Nucleus accumbens (tissue), 56 donors: ENCODE data around the gene BSG.
"Not testable (repeated sequence)": the region's sequence is repeated elsewhere in the genome, so short reads cannot be mapped to it uniquely, and the experiment has no call there.

Experiments
- DNase-seq, 56 donors: peaks; one replicate each; lab custom pipeline; 2025; lab: John Stamatoyannopoulos, UW

The BSG gene

GRCh38 chr19:601790-602189, 29.4 kb downstream of the BSG start:
- DNase-seq = no peak

- DNase-seq = no peak
Measured at GRCh38 chr19:602391-603301, 30.2 kb downstream of the BSG start.

- not testable (repeated sequence) for DNase-seq
Measured at GRCh38 chr19:603302-603639, 30.9 kb downstream of the BSG start.

- DNase-seq = not testable (repeated sequence)
Measured at GRCh38 chr19:603779-604178, 31.4 kb downstream of the BSG start.

GRCh38 chr19:604355-604754, 32.0 kb downstream of the BSG start:
- DNase-seq = peak in 4 of 56 donors; percentile 21 to 26 (median 24)

GRCh38 chr19:605061-605971, 32.9 kb downstream of the BSG start:
- DNase-seq = not testable (repeated sequence)

- peak in 25 of 56 donors; percentile 3 to 73 (median 34) for DNase-seq
Measured at GRCh38 chr19:607301-608154, 35.1 kb downstream of the BSG start.

- DNase-seq = no peak
Measured at GRCh38 chr19:608155-609003, 36.0 kb downstream of the BSG start.

- DNase-seq = peak in 54 of 56 donors; percentile 5 to 93 (median 77)
Measured at GRCh38 chr19:609004-609346, 36.6 kb downstream of the BSG start.

GRCh38 chr19:610071-610800, 37.8 kb downstream of the BSG start:
- DNase-seq = peak in 1 of 56 donors; percentile 35

GRCh38 chr19:610801-611480, 38.5 kb downstream of the BSG start:
- peak in 2 of 56 donors; percentile 8 to 20 for DNase-seq

GRCh38 chr19:611481-611868, 39.1 kb downstream of the BSG start:
- DNase-seq = peak in 2 of 56 donors; percentile 6 to 12

GRCh38 chr19:612941-613340, 40.5 kb downstream of the BSG start:
- no peak for DNase-seq

GRCh38 chr19:613732-614567, 41.6 kb downstream of the BSG start:
- no peak for DNase-seq

- peak in 14 of 56 donors; percentile 5 to 62 (median 22) for DNase-seq
Measured at GRCh38 chr19:615619-616018, 43.2 kb downstream of the BSG start.

GRCh38 chr19:616062-616700, 43.8 kb downstream of the BSG start:
- DNase-seq = no peak
